Mucosa of stomach (tissue), 1 donor: ENCODE measurements around the gene ROGDI.

ENCODE experiments used
- H3K27me3 ChIP-seq: one replicate; pipeline ENCODE4 v1.7.0; 2013; ENCODE audit warnings: mild to moderate bottlenecking, low read length; ENCODE audit not compliant: control insufficient read depth, insufficient read depth
- H3K36me3 ChIP-seq: one replicate; pipeline ENCODE4 v1.7.0; 2013; ENCODE audit warnings: low read length; ENCODE audit not compliant: control insufficient read depth, insufficient read depth
- H3K4me1 ChIP-seq: one replicate; pipeline ENCODE4 v1.7.0; 2013; ENCODE audit warnings: mild to moderate bottlenecking, low read length; ENCODE audit not compliant: control insufficient read depth, insufficient read depth
- H3K4me3 ChIP-seq: one replicate; pipeline ENCODE4 v1.7.0; 2013; ENCODE audit warnings: low read length
- H3K9ac ChIP-seq: one replicate; pipeline ENCODE4 v1.7.0; 2013; ENCODE audit warnings: mild to moderate bottlenecking, low read length, moderate library complexity
- H3K9me3 ChIP-seq: one replicate; pipeline ENCODE4 v1.7.0; 2013; ENCODE audit warnings: mild to moderate bottlenecking, low read length, moderate library complexity; ENCODE audit not compliant: control insufficient read depth
- donor health status: Pancreatic carcinoma.

Gene ROGDI

DNA sequence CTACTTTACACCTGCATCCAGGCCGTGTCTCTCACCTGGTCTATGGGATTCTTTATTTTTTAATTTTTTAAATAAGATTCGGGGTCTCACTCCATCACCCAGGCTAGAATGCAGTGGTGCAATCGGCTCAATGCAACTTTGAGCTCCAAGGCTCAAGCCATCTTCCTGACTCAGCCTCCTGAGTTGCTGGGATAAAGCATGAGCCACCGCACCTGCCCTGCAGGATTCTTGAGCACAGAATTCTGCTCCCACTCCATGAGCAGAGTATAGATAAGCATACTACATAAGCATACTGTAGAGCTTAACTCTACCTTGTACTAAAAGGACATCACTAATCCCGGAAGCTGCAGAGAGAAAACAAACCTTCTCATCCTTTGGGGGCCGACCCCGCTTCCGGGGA is 29.2 kb upstream of the ROGDI start:
- H3K4me3 ChIP-seq: no peak overlapping the region
- H3K4me1 ChIP-seq: peaks cover 19% of the 10 kb centered on the region
- H3K27me3 ChIP-seq: no peaks in the 10 kb centered on the region
- no peaks in the 10 kb centered on the region for H3K9me3 ChIP-seq
- peaks cover 18% of the 10 kb centered on the region for H3K36me3 ChIP-seq
- H3K9ac ChIP-seq: no peak overlapping the region

DNA sequence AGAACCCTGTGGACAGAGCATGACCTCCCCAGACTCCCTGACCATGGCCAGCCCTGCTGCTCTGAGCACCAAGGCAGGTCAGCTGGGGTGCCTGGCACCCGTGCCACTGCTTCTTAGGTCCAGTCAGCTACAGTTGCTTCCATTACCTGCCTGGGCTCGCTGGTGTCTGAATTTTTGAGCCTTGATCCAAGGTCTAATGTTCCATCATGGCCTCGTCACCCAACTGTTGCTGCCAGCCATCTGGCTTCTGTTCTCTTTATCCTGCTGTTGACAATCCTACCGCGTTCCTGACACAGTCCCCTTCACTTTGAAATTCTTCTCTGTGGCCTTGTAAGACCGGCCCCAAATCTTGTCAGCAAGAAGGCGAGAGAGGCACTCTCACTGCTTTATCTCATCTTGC is 28.0 kb upstream of the ROGDI start:
- H3K4me3 ChIP-seq: no peak overlapping the region
- H3K36me3 ChIP-seq: peaks cover 22% of the 10 kb centered on the region
- H3K27me3 ChIP-seq: no peaks in the 10 kb centered on the region
- peaks cover 19% of the 10 kb centered on the region for H3K4me1 ChIP-seq
- no peaks in the 10 kb centered on the region for H3K9me3 ChIP-seq
- H3K9ac ChIP-seq: no peak overlapping the region

DNA sequence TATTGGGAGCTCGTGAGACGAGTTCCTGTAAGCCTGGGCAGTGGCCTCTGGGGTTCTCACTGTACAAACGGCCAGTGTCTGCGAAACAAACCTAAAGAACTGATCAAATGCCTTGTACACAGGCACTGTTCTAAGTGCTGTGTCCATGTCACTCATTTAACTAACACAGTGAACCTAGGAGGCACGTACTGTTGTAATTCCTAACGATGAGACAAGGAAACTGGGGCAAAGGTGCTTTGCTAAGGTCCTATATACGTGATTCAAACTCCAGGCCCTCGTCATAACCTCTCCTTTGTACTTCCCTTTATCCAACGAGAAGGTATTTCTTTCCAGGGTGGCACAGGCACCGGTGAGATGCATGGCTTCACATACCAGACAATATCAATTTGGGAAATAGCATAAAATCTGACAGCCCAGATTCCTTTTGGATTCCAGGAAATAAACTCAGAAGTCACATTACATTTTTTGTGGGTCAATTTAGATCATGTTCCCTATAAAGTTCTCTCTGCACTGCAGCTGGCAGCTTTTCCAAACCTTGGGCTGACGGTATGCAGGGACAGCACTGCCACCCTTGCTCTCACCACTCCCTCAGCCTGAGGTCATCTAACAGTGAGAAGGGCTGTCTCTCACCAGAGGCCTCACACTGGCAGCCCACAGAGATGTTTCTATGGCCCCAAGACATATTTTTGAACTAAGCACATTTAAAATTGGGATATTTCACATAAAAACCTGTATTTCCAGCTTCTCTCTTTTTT is 26.3 kb upstream of the ROGDI start:
- no peaks in the 10 kb centered on the region for H3K9me3 ChIP-seq
- peaks cover 16% of the 10 kb centered on the region for H3K4me1 ChIP-seq
- H3K27me3 ChIP-seq: no peaks in the 10 kb centered on the region
- H3K36me3 ChIP-seq: peaks cover 22% of the 10 kb centered on the region
- no peak overlapping the region for H3K9ac ChIP-seq
- H3K4me3 ChIP-seq: no peak overlapping the region

DNA sequence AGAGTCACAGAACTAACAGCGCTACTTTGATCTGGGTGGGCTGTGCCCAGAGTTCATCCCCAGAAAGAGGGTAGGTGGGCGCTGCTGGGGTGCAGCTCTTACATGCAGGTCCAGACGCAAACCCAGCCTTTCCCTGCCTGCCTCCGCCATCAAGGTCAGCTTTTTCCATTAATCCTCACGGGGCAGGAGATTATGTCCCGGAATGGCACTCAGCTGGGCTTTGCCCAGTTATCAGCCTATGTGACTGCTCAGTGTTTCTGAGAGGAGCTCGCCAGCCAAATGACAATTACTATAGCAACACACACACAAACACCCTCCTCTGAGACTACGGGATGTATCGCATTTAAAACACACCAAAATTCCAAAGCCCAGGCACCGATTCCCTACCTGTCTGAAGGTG is 24.5 kb upstream of the ROGDI start:
- Histone ChIP-seq H3K27me3 (no peaks in the 10 kb centered on the region), H3K36me3 (peaks cover 30% of the 10 kb centered on the region), H3K4me1 (no peaks in the 10 kb centered on the region), H3K9me3 (no peaks in the 10 kb centered on the region), H3K4me3 (no peak overlapping the region), H3K9ac (no peak overlapping the region)

DNA sequence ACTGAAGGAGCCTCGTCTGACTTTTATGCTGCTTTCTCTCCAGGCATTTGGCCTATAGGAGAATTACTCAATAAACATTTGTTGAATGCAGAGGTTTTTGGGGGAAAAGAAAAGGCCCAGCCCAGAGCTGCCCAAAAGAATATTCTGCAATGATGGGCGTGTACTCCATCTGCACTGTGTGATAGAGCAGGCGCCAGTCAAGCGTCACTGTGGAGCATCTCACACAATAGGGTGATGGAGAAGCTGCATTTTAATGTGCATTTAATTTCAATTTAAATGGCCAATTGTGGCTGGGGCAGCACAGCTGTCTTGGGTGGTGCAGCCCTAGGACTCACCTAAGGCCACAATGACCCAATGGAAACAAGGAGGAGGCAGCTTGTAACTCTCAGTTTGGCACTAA is 24.1 kb upstream of the ROGDI start:
- no peaks in the 10 kb centered on the region for H3K9me3 ChIP-seq
- no peak overlapping the region for H3K4me3 ChIP-seq
- H3K4me1 ChIP-seq: no peaks in the 10 kb centered on the region
- no peak overlapping the region for H3K9ac ChIP-seq
- H3K36me3 ChIP-seq: peaks cover 31% of the 10 kb centered on the region
- H3K27me3 ChIP-seq: no peaks in the 10 kb centered on the region

DNA sequence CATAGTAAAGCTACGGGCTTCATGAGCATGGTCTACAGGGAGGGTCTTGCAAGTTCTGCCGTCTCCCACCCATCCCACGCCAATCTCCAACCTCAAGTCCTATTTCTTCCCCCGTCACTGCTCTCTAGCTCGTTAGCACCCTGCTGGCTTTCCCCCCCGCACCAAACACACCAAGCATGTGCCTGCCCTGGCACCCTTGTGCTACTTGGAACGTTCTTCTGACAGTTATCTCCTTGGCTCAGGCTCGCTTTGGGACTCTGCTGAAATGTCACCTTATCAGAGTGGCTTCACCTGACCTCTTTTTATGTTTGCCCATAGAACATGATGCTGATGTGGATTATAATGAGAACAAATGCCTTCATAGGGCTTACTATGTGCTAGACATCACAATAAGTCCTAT is 22.8 kb upstream of the ROGDI start:
- H3K4me1 ChIP-seq: no peaks in the 10 kb centered on the region
- peaks cover 36% of the 10 kb centered on the region for H3K36me3 ChIP-seq

DNA sequence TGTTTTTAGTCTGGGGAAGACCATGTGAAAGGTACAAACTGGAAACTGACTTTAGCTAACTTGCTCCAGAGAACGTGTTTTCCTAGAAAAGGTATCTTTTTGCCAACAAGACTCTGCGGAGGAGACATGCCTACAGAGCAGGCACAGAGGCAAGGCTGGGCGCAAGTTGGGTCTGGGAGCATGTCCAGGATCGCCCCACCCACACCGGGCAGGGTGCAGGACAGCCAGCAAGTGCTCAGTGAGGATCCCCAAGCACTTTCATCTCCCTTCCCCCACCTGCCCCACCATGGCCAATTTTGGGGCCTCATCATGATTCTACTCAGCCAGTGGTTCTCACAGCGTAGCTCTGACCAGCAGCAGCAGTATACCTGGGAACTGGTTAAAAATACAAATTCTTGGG is 18.2 kb upstream of the ROGDI start:
- Histone ChIP-seq H3K27me3 (no peaks in the 10 kb centered on the region), H3K36me3 (peaks cover 21% of the 10 kb centered on the region), H3K9ac (no peak overlapping the region), H3K4me3 (no peak overlapping the region), H3K9me3 (no peaks in the 10 kb centered on the region), H3K4me1 (no peaks in the 10 kb centered on the region)

More for the DNA sequence above, 22.8 kb upstream of the ROGDI start:
- Histone ChIP-seq H3K4me3 (no peak overlapping the region), H3K27me3 (no peaks in the 10 kb centered on the region), H3K9ac (no peak overlapping the region), H3K9me3 (no peaks in the 10 kb centered on the region)

DNA sequence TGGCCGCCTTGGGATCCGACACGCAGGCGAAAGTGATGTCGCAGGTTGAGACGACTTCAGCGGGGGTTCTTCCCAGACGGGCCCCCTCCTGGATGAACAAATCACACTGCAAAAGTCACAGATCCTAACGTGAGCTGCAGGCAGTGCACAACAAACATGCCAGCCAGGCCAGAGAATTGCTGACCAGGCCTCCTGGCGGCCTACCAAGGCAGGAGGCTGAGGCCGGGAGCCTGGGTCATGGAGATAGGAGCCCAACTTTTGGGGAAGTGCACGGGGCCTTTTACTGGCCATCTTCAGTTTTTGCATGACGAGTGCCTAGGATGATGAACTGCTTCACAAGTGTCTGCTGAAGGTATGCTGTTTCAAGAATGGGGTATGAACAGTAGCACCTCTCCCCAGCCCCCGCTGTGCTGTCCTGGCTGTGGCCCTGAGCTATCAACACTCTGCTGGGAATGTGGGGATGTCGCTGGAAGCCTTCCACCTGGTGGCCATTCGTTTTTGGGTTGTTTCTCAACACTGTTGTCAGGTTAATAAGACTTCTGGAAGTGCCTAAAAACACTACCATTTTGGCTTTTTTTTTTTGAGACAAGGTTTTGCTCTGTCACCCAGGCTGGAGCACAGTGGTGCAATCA is 12.2 kb upstream of the ROGDI start:
- Histone ChIP-seq H3K36me3 (peaks cover 6% of the 10 kb centered on the region), H3K9me3 (no peaks in the 10 kb centered on the region), H3K4me1 (no peaks in the 10 kb centered on the region), H3K27me3 (no peaks in the 10 kb centered on the region), H3K9ac (no peak overlapping the region), H3K4me3 (no peak overlapping the region)

DNA sequence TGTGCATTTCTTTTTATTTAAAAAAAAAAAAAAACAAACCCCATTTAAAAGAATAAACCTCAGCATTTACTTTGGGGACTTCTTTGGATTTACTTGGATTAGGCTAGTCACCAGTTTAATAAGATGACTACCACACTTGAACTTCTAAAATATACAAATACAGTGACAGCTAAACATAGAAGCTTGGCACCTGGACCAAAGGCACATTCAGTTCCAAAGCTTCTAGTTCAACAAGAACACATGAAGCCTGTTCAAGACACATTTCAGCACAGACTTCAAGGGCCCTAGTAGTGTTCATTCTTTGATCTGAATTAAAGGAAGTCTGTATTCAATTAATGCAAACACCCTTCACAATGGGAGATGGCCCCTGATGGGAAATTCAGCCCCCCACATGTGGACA is 11.6 kb upstream of the ROGDI start:
- H3K36me3 ChIP-seq: peaks cover 6% of the 10 kb centered on the region
- no peaks in the 10 kb centered on the region for H3K4me1 ChIP-seq
- H3K9ac ChIP-seq: no peak overlapping the region
- H3K27me3 ChIP-seq: no peaks in the 10 kb centered on the region
- H3K9me3 ChIP-seq: no peaks in the 10 kb centered on the region
- H3K4me3 ChIP-seq: no peak overlapping the region

DNA sequence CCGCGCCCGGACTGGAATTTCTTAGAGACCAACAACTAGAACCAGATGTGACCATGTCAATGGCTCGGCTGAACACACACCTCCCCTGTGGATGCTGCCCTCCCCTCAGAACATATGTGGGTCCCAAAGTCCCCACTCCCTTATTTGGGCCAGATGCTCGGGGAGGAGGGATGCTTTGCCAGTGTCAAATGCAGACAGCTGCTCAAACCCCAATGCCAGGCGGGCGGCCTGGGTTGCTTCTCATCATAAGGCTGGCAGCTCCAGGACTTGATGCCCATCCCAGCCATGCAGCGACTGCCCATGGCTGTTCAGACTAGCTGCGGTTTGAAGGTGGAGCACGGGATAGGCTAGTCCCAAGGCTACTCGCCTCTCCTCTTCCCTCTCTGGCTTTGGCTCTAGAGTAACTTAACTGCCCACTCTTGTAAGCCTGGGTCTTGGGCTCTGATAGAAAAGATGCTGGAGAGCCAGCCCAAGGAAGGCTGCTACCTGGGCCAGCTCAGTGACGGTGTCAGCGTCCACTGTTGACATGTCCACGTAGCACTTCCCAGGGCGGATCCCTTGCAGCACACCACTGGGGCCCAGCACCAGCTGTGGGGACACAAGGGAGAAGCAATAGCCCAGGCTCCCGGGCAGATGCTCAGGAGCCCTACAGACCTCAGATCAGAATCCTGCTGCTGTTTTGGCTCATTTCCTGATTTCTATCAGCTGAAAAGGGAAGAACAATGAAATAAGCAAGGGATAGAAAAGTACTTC is 11.0 kb upstream of the ROGDI start:
- Histone ChIP-seq H3K4me1 (no peaks in the 10 kb centered on the region), H3K4me3 (no peak overlapping the region), H3K36me3 (peaks cover 6% of the 10 kb centered on the region), H3K9me3 (no peaks in the 10 kb centered on the region), H3K27me3 (no peaks in the 10 kb centered on the region), H3K9ac (no peak overlapping the region)

DNA sequence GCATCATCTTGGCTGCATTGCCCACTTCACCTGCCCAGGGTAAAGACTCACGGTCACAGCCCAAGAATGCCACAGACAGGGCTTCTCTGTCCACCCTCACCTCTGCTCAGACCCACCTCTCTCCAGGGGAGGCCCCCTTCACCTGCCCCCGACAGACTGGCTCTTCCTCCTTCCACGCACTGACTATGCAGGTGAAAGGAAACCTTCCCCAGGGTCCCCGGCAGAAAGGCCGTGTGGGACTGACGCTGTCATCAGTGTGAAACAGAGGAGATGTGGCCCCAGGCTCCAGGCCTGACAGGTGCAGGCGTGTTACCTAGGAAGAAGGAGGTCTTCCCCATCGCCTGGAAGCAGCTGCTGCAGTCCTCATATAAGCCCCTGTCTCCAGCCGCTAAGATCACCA is 9.3 kb upstream of the ROGDI start:
- Histone ChIP-seq H3K4me1 (no peaks in the 10 kb centered on the region), H3K4me3 (no peak overlapping the region), H3K36me3 (peaks cover 6% of the 10 kb centered on the region), H3K9ac (no peak overlapping the region), H3K27me3 (no peaks in the 10 kb centered on the region), H3K9me3 (no peaks in the 10 kb centered on the region)

DNA sequence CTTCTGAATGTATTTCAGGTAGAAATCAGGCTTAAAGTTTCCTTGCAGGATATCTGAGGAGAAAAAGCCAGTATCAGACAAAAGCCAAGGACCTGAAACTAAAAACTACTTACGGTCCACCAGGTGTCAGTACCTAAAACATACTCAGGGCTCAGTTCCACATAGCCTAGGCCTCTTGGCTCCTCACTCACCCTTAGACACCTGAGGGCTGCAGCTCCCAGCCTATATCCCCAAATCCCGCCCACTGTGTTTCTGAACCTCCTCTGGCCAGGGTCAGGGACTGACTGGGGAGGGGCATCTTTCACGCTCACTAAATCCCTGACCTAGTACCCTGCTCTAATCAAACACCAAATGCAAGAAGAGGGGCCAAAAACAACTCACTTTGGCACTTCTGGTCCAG is 8.8 kb upstream of the ROGDI start:
- Histone ChIP-seq H3K27me3 (no peaks in the 10 kb centered on the region), H3K9me3 (no peaks in the 10 kb centered on the region), H3K9ac (no peak overlapping the region), H3K4me3 (no peak overlapping the region), H3K4me1 (no peaks in the 10 kb centered on the region), H3K36me3 (peaks cover 6% of the 10 kb centered on the region)
